Measurements from ENCODE around the gene SHROOM3.

- TF ChIP-seq TAF1 (IDR thresholded peaks at IDR 0.05; ENCODE audit: borderline replicate concordance, insufficient read depth, low read length) (no peak), POLR2AphosphoS5 (IDR thresholded peaks at IDR 0.05; ENCODE audit: low read depth, low read length) (no peak), SIN3A (IDR thresholded peaks at IDR 0.05; ENCODE audit: borderline replicate concordance, insufficient read depth, low read length) (no peak), FOXP2 (optimal IDR thresholded peaks at IDR 0.05; ENCODE audit: borderline replicate concordance, extremely low read depth, extremely low read length, insufficient read depth) (no peak), REST (IDR thresholded peaks at IDR 0.05; ENCODE audit: insufficient read depth in 1 of 2, low read depth in 2 of 2, low read length in 2 of 2) (no peak)
Measured at GRCh38 chr4:76420188-76420761, 14.8 kb upstream of the SHROOM3 start.

Data from PFSK-1 (cell line).